ENCODE data around the gene ROR1. TPM values are rescaled to one million over a fixed set of nuclear protein-coding genes. Genes with fewer than 3 reads are reported as not detected.
"Not testable (repeated sequence)": the region's sequence is repeated elsewhere in the genome, so short reads cannot be mapped to it uniquely, and the experiment has no call there.

The ROR1 gene
- polyA plus RNA-seq, 1 donor, result 36.8 TPM

- DNase-seq, result no peak
Observed at GRCh38 chr1:63821091-63822005, 47.5 kb downstream of the ROR1 start.

GRCh38 chr1:63822540-63822939, 48.7 kb downstream of the ROR1 start:
- no peak for DNase-seq

GRCh38 chr1:63824451-63824850, 50.6 kb downstream of the ROR1 start:
- no peak for DNase-seq

GRCh38 chr1:63825111-63825510, 51.3 kb downstream of the ROR1 start:
- DNase-seq, result no peak

DNA sequence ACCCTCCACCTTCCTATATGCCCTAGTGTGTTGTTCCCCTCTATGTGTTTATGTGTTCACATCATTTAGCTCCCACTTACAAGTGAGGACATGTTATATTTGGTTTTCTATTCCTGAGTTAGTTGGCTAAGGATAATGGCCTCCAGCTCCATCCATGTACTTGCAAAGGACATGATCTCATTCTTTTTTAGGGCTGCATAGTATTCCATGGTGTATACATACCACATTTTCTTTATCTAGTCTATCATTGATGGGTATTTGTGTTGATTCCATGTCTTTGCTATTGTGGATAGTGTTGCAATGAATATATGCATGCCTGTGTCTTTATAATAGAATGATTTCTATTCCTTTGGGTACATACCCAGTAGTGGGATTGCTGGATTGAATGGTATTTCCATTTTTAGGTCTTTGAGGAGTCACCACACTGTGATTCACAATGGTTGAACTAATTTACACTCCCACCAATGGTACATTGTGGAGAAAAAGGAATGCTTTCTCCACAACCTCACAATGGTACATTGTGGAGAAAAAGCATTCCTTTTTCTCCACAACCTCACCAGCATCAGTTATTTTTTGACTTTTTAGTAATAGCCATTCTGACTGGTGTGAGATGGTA, 52.5 kb downstream of the ROR1 start:
- not testable (repeated sequence) for DNase-seq

DNA sequence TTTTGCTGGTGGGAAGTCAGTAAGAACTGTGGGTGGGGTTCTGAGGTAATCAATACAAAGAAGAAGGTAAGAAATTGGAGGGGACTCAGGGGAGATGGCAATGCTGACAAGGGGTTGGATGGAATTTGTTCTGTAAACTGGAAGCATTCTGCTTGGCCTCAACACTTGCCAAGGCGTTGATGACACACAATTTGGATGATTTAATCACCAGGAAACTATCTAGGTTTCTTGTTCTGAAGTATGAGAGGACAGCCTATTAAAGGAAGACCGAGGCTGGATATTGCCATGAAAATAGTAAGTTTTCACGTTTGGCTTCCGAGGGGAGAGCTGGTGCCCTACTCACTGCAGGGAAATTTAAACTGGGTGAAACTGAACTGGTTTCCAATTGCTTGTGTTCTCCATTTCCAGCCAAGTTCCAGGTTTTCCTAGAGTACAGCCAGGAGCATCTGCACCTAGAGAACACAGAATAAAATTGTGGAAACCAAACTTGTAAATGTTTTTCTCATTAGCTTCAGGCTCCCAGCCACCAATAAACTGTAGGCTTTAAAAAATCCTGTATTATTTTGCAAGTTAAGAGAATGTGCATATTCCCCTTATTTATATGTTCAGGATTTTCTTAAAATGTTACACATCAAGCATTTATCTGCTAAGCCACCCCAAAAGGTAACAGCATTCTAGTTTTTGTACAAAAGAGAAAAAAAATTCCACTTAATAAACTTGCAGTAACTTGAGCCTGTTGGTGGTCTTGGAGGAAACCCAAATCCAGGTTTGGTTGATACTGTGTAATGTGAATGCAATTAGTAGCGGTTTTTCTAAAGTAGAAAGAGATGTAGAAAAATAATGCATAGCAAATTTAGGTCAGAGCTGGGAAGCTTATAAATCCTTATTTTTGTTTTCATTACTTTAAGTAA, 53.8 kb downstream of the ROR1 start:
- no peak for DNase-seq

GRCh38 chr1:63828322-63829044, 54.7 kb downstream of the ROR1 start:
- DNase-seq, result no peak

DNA sequence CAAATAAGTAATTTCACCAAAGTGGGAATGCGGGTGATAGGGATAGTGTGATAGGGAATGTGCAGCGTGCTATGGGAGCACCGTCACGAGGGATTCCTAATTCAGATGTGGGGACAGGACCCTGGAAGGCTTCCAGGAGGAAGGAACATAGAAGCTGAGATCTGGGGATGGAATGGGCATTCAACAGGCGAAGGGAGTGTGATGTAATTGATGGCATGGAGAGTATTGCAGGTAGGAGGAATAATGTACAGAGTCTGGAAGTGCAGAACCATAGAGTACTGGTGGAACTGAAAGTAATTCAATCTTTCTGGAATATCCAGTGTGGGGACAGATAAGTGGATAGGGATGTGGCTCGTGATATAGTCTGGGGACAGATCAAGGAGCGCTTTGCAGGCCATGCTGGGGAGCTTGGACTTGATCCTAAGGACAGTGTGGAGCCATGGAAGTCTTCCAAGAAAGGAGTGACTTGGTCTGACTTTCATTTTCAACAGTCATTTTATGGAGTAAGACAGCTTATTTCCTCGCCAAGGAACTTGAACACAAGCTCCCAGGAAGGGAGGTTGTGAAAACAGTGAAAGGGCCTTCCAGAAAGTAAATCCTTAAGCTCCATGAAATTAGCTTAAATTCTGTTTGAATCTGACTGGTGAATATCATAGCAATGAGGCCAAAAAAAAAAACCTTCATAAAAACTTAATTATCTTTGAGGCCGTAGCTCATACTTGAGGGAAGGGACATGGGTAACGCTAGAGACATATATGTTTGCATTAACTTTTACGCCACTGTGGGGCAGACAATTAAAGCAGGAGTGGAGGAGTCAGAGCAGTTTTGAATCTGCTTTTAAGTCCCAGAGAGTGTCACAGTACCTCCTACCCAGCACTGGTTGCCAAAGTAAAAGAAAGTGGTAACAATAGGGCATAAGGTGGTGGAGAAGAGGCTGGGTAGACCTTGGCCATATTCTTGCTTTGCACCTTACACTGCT, 55.8 kb downstream of the ROR1 start:
- DNase-seq, result no peak

- DNase-seq, result no peak
Observed at GRCh38 chr1:63831409-63831808, 57.6 kb downstream of the ROR1 start.

- DNase-seq, result no peak
Observed at GRCh38 chr1:63833363-63834119, 59.7 kb downstream of the ROR1 start.

GRCh38 chr1:63835128-63835527, 61.3 kb downstream of the ROR1 start:
- no peak for DNase-seq

DNA sequence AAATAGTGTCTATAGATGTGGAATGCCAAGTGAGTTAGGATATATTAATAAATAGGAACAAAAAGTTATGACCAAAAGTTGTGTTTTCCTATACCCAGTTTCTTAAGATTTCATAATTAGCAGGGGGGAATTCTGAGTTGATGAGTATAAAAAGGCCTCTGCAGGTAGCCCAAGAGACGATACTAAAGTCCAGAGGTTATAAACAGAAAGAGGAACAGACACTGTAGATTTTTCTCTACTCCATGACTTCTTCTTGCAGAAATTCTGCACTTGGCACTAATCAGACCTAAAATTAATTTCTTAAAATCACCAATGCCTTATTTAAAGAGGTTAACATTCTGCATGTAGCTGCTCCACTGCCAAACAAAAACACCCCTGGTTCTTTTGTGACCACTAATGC, 62.6 kb downstream of the ROR1 start:
- no peak for DNase-seq

GRCh38 chr1:63836830-63837229, 63.0 kb downstream of the ROR1 start:
- DNase-seq, result no peak

DNA sequence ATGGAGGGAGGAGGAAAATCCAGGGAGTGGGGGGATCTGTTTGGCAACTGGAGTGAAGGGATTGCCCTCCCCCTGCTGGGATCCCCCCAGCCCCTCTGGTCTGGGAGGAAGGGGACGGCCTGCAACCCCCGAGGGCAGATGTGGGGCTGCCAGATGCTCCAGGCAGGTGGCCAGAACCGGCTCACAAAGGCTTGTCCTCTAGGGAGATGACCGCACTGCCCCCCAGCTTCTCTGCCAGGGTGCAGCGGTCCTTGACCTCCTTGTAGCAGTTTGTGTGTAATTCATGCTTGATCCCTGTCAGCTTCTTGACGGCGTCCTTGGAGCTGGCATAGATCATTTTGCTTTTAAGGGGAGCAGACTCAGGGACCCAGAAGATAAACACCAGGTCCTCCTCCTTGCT, 69.2 kb downstream of the ROR1 start:
- DNase-seq, result no peak

- DNase-seq, result no peak
Observed at GRCh38 chr1:63843884-63844283, 70.1 kb downstream of the ROR1 start.

- DNase-seq, result no peak
Observed at GRCh38 chr1:63845346-63845745, 71.5 kb downstream of the ROR1 start.

DNA sequence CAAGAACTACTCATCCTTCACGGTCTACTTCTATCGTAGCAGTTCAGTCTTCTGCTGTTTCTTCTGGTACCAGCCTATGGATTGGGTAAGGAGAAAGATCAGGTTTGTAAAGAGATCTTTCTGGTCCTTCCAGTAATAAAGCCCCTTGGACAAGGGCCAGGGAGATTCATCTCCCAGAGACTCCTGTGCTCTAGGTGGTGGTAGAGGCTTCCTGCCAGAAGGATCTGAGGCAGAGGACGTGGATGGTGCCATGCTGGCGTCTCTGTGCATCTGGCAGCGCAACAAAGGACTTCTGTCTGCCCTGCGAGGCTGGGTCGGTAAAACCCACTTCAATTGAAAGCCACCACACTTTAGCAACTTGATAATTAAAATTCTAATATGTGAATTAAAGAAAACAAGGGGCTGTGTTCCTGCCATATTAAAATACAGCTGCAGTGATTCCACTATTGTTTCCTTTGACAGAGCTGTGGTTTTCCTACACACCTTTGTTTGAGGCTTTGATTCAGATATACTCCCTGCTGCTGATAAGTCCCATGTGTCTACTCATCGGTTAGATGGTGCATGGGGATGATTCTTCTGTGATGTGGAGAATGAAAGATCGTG, 73.6 kb downstream of the ROR1 start:
- DNase-seq, result no peak

DNA sequence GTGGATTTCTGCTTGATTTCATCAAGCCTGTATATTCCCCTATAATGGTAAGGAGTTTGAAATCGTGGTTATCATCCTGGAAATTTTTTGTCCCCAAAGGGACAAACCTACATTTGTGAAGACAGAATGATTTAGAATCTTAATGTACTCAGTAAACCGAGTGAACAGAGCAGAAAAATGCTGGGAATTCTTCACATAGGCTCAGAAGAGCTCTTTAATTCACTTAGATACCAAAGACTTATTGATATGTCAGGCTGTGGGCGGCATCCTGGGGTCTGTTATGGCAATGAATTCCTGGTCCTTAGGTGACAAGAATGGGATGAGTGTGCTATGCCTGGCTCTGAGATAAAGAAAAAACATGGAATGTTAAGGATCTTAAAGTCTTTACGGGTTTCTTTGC, 74.9 kb downstream of the ROR1 start:
- no peak for DNase-seq

DNA sequence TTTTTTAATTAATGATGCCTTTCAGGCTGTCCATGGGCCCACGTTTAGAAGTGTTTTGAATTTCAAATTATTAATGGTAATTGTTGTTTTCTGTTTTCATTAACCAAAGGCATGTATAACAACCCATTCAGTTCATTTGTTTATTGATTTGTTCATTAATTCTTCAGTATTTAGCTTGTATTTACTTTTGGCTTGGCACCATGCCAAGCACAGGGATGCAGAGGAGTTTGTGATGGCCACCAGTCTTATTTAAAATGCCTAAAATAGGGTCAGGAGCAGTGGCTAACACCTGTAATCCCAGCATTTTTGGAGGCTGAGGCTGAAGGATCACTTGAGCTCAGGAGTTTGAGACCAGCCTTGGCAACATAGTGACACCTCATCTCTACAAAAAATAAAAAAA, 75.3 kb downstream of the ROR1 start:
- no peak for DNase-seq
